GM12878 (cell line): ENCODE data around the gene ADAMTS19.

Experiments used
- CHD2 ChIP-seq: IDR thresholded peaks from 2 replicates; pipeline ENCODE4 v1.6.1; 2011; ENCODE audit warnings: low read depth, low read length, improper control_type of control experiment, borderline replicate concordance
- RELA ChIP-seq: fragments of 450-650 bp; IDR thresholded peaks from 2 replicates; pipeline ENCODE4 v1.8.0; 2014; ENCODE audit warnings: borderline replicate concordance; ENCODE audit not compliant: partially characterized antibody

GRCh38 chr5:129541051-129541450, 81.0 kb downstream of the ADAMTS19 start:
- TF ChIP-seq RELA (no peak), CHD2 (no peak)
